Dermis blood vessel endothelial cell (primary cell): ENCODE results near the gene PON1. TPM values are rescaled to one million over a fixed set of nuclear protein-coding genes. Genes with fewer than 3 reads are reported as not detected.

ENCODE experiments used
- DNase-seq: peaks from one replicate; pipeline ENCODE4 v3.0.0; 2010
- total RNA-seq: library from RNA; depleted of rRNA; stranded (reverse); fragments of >200 nt; gene quantifications from 2 replicates; pipeline ENCODE4 v1.2.3, GENCODE V29; 2014

Gene PON1
- total RNA-seq = not detected in 2 replicates

- no peak for DNase-seq
These were observed at the start of gene PON1 for GRCh38 chr7:95324431-95324830. PON1 (minus strand) TSS chr7:95324532; CDS start chr7:95324475, 57 bp downstream.

GRCh38 chr7:95373323-95373722 is 49.0 kb upstream of the PON1 start:
- no peak for DNase-seq

- no peak for DNase-seq
These were observed 43.9 kb upstream of the PON1 start for GRCh38 chr7:95368235-95368634.

GRCh38 chr7:95367606-95368005 is 43.3 kb upstream of the PON1 start:
- DNase-seq = no peak

- DNase-seq = no peak
These were observed 40.8 kb upstream of the PON1 start for GRCh38 chr7:95365151-95365550.

- peak; percentile 33 for DNase-seq
These were observed 33.3 kb upstream of the PON1 start for GRCh38 chr7:95357623-95358022.

GRCh38 chr7:95342642-95343307 is 18.4 kb upstream of the PON1 start:
- no peak for DNase-seq

GRCh38 chr7:95342029-95342428 is 17.7 kb upstream of the PON1 start:
- DNase-seq = no peak

GRCh38 chr7:95340491-95340890 is 16.2 kb upstream of the PON1 start:
- no peak for DNase-seq

- DNase-seq = no peak
These were observed 14.5 kb upstream of the PON1 start for GRCh38 chr7:95338832-95339231.

- no peak for DNase-seq
These were observed 10.8 kb upstream of the PON1 start for GRCh38 chr7:95335093-95335492.

- no peak for DNase-seq
These were observed 10.1 kb upstream of the PON1 start for GRCh38 chr7:95334447-95334846.

GRCh38 chr7:95330961-95331337 is 6.6 kb upstream of the PON1 start:
- DNase-seq = no peak

- peak; percentile 24 for DNase-seq
These were observed 6.0 kb upstream of the PON1 start for GRCh38 chr7:95330204-95330960.

- DNase-seq = no peak
These were observed 3.0 kb upstream of the PON1 start for GRCh38 chr7:95327356-95327755.

GRCh38 chr7:95323410-95324129 is 762 bp downstream of the PON1 start:
- DNase-seq = no peak

- no peak for DNase-seq
These were observed 1.5 kb downstream of the PON1 start for GRCh38 chr7:95322854-95323253.

GRCh38 chr7:95322396-95322795 is 1.9 kb downstream of the PON1 start:
- DNase-seq = no peak

GRCh38 chr7:95321720-95322119 is 2.6 kb downstream of the PON1 start:
- DNase-seq = no peak

GRCh38 chr7:95320651-95321050 is 3.7 kb downstream of the PON1 start:
- DNase-seq = no peak

GRCh38 chr7:95319570-95319969 is 4.8 kb downstream of the PON1 start:
- DNase-seq = no peak

GRCh38 chr7:95318501-95319100 is 5.7 kb downstream of the PON1 start:
- no peak for DNase-seq

- no peak for DNase-seq
These were observed 6.4 kb downstream of the PON1 start for GRCh38 chr7:95317966-95318365.
